Effector CD4-positive, alpha-beta T cell (primary cell): Measurements from ENCODE around the gene GRK4.
"Not testable (repeated sequence)": the region's sequence is repeated elsewhere in the genome, so short reads cannot be mapped to it uniquely, and the experiment has no call there.

ENCODE experiments used
- DNase-seq: peaks from one replicate; pipeline ENCODE4 v3.0.0-alpha.2; 2020

GRK4 gene

GRCh38 chr4:3042226-3042625 lies 78.9 kb downstream of the GRK4 start:
- no peak for DNase-seq

- DNase-seq, result no peak
These were observed 80.1 kb downstream of the GRK4 start for GRCh38 chr4:3043282-3044020.

GRCh38 chr4:3044870-3045819 lies 81.8 kb downstream of the GRK4 start:
- peak; percentile 55 for DNase-seq

- no peak for DNase-seq
These were observed 82.8 kb downstream of the GRK4 start for GRCh38 chr4:3046162-3046561.

- no peak for DNase-seq
These were observed 83.3 kb downstream of the GRK4 start for GRCh38 chr4:3046623-3047022.

GRCh38 chr4:3047464-3048286 lies 84.3 kb downstream of the GRK4 start:
- DNase-seq, result peak; percentile 60

- not testable (repeated sequence) for DNase-seq
These were observed 87.9 kb downstream of the GRK4 start for GRCh38 chr4:3051141-3051897.

- no peak for DNase-seq
These were observed 90.9 kb downstream of the GRK4 start for GRCh38 chr4:3054169-3054759.

GRCh38 chr4:3059943-3060342 lies 96.6 kb downstream of the GRK4 start:
- no peak for DNase-seq

- no peak for DNase-seq
These were observed 97.6 kb downstream of the GRK4 start for GRCh38 chr4:3060946-3061345.

- no peak for DNase-seq
These were observed 99.1 kb downstream of the GRK4 start for GRCh38 chr4:3062471-3062870.

GRCh38 chr4:3065551-3065950 lies 102.2 kb downstream of the GRK4 start:
- no peak for DNase-seq

GRCh38 chr4:3066836-3067400 lies 103.5 kb downstream of the GRK4 start:
- no peak for DNase-seq

GRCh38 chr4:3067473-3068001 lies 104.2 kb downstream of the GRK4 start:
- DNase-seq, result no peak

- no peak for DNase-seq
These were observed 106.4 kb downstream of the GRK4 start for GRCh38 chr4:3069661-3070199.

- no peak for DNase-seq
These were observed 107.5 kb downstream of the GRK4 start for GRCh38 chr4:3070709-3071500.

- DNase-seq, result no peak
These were observed 108.4 kb downstream of the GRK4 start for GRCh38 chr4:3071811-3072210.

GRCh38 chr4:3073158-3074077 lies 110.0 kb downstream of the GRK4 start:
- peak; percentile 4 for DNase-seq
